ENCODE results near the gene ANXA6. TPM values are rescaled to one million over a fixed set of nuclear protein-coding genes. Genes with fewer than 3 reads are reported as not detected.
"Not testable (repeated sequence)": the region's sequence is repeated elsewhere in the genome, so short reads cannot be mapped to it uniquely, and the experiment has no call there.

The ANXA6 gene
- polyA plus RNA-seq, 4 donors = 7.2 to 74.9 (median 46.7) TPM

GRCh38 chr5:151197291-151197600 lies 39.7 kb upstream of the ANXA6 start:
- WGBS, 3 donors = 92 to 94% (median 93%) methylated on average over 9 of the region's 9 CpGs
- FAIRE-seq; DNase-seq; H3K4me1 ChIP-seq (ENCODE audit: control insufficient read depth in 3 of 3, insufficient read depth in 2 of 3, low read depth in 1 of 3, low read length in 2 of 3); H3K27me3 ChIP-seq (ENCODE audit: control insufficient read depth in 3 of 3, insufficient read depth in 3 of 3, low read length in 3 of 3); H3K4me3 ChIP-seq (ENCODE audit: low read depth in 1 of 3, low read length in 3 of 3); H3K27ac ChIP-seq (ENCODE audit: low read depth in 1 of 3, low read length in 2 of 3); H3K9me3 ChIP-seq (ENCODE audit: control insufficient read depth in 2 of 2, insufficient read depth in 1 of 2, low read depth in 1 of 2, low read length in 1 of 2): not testable (repeated sequence)
- peaks cover 0 to 30% (median 2%) of the 10 kb centered on the region in 3 donors for H3K36me3 ChIP-seq (ENCODE audit: control insufficient read depth in 3 of 3, insufficient read depth in 2 of 3, low read depth in 1 of 3, low read length in 3 of 3)

- no peaks in the 10 kb centered on the region for H3K4me1 ChIP-seq (ENCODE audit: control insufficient read depth in 3 of 3, insufficient read depth in 2 of 3, low read depth in 1 of 3, low read length in 2 of 3)
- H3K4me3 ChIP-seq (ENCODE audit: low read depth in 1 of 3, low read length in 3 of 3) = no peak overlapping the region
- whole genome bisulfite sequencing, 3 donors = 76 to 80% (median 79%) methylated on average over 5 of the region's 5 CpGs
- H3K9me3 ChIP-seq (ENCODE audit: control insufficient read depth in 2 of 2, insufficient read depth in 1 of 2, low read depth in 1 of 2, low read length in 1 of 2) = peaks cover 0 to 9% of the 10 kb centered on the region in 2 donors
- H3K36me3 ChIP-seq (ENCODE audit: control insufficient read depth in 3 of 3, insufficient read depth in 2 of 3, low read depth in 1 of 3, low read length in 3 of 3) = peaks cover 0 to 27% (median 2%) of the 10 kb centered on the region in 3 donors
- H3K27me3 ChIP-seq (ENCODE audit: control insufficient read depth in 3 of 3, insufficient read depth in 3 of 3, low read length in 3 of 3) = no peaks in the 10 kb centered on the region
- peak overlapping the region in 1 of 3 donors; percentile 48 for H3K27ac ChIP-seq (ENCODE audit: low read depth in 1 of 3, low read length in 2 of 3)
- DNase-seq = no peak
- FAIRE-seq = no peak
Measured at GRCh38 chr5:151196556-151197290, 39.1 kb upstream of the ANXA6 start.

- FAIRE-seq (no peak), DNase-seq (no peak)
- Histone ChIP-seq H3K36me3 (ENCODE audit: control insufficient read depth in 3 of 3, insufficient read depth in 2 of 3, low read depth in 1 of 3, low read length in 3 of 3) (peaks cover 0 to 22% (median 0%) of the 10 kb centered on the region in 3 donors), H3K9me3 (ENCODE audit: control insufficient read depth in 2 of 2, insufficient read depth in 1 of 2, low read depth in 1 of 2, low read length in 1 of 2) (peaks cover 0 to 11% of the 10 kb centered on the region in 2 donors), H3K27ac (ENCODE audit: low read depth in 1 of 3, low read length in 2 of 3) (no peak overlapping the region), H3K27me3 (ENCODE audit: control insufficient read depth in 3 of 3, insufficient read depth in 3 of 3, low read length in 3 of 3) (no peaks in the 10 kb centered on the region), H3K4me3 (ENCODE audit: low read depth in 1 of 3, low read length in 3 of 3) (no peak overlapping the region), H3K4me1 (ENCODE audit: control insufficient read depth in 3 of 3, insufficient read depth in 2 of 3, low read depth in 1 of 3, low read length in 2 of 3) (no peaks in the 10 kb centered on the region)
- WGBS, 3 donors = 82 to 92% (median 87%) methylated on average over 5 of the region's 5 CpGs
Measured at GRCh38 chr5:151195622-151196021, 38.0 kb upstream of the ANXA6 start.

GRCh38 chr5:151192626-151193025 lies 35.0 kb upstream of the ANXA6 start:
- no peak for FAIRE-seq
- Histone ChIP-seq H3K36me3 (ENCODE audit: control insufficient read depth in 3 of 3, insufficient read depth in 2 of 3, low read depth in 1 of 3, low read length in 3 of 3) (peaks cover 0 to 11% (median 0%) of the 10 kb centered on the region in 3 donors), H3K9me3 (ENCODE audit: control insufficient read depth in 2 of 2, insufficient read depth in 1 of 2, low read depth in 1 of 2, low read length in 1 of 2) (peaks cover 0 to 15% of the 10 kb centered on the region in 2 donors), H3K4me1 (ENCODE audit: control insufficient read depth in 3 of 3, insufficient read depth in 2 of 3, low read depth in 1 of 3, low read length in 2 of 3) (no peaks in the 10 kb centered on the region), H3K4me3 (ENCODE audit: low read depth in 1 of 3, low read length in 3 of 3) (no peak overlapping the region), H3K27ac (ENCODE audit: low read depth in 1 of 3, low read length in 2 of 3) (no peak overlapping the region), H3K27me3 (ENCODE audit: control insufficient read depth in 3 of 3, insufficient read depth in 3 of 3, low read length in 3 of 3) (no peaks in the 10 kb centered on the region)
- DNase-seq = no peak

- Histone ChIP-seq H3K27me3 (ENCODE audit: control insufficient read depth in 3 of 3, insufficient read depth in 3 of 3, low read length in 3 of 3) (no peaks in the 10 kb centered on the region), H3K9me3 (ENCODE audit: control insufficient read depth in 2 of 2, insufficient read depth in 1 of 2, low read depth in 1 of 2, low read length in 1 of 2) (peaks cover 0 to 15% of the 10 kb centered on the region in 2 donors), H3K4me3 (ENCODE audit: low read depth in 1 of 3, low read length in 3 of 3) (no peak overlapping the region), H3K27ac (ENCODE audit: low read depth in 1 of 3, low read length in 2 of 3) (no peak overlapping the region), H3K36me3 (ENCODE audit: control insufficient read depth in 3 of 3, insufficient read depth in 2 of 3, low read depth in 1 of 3, low read length in 3 of 3) (peaks cover 0 to 16% (median 0%) of the 10 kb centered on the region in 3 donors), H3K4me1 (ENCODE audit: control insufficient read depth in 3 of 3, insufficient read depth in 2 of 3, low read depth in 1 of 3, low read length in 2 of 3) (no peaks in the 10 kb centered on the region)
- WGBS, 3 donors = 97 to 100% (median 100%) methylated on average over 1 of the region's 1 CpG
- FAIRE-seq (no peak), DNase-seq (no peak)
Measured at GRCh38 chr5:151191661-151192060, 34.1 kb upstream of the ANXA6 start.

- DNase-seq (no peak), FAIRE-seq (no peak)
- Histone ChIP-seq H3K27me3 (ENCODE audit: control insufficient read depth in 3 of 3, insufficient read depth in 3 of 3, low read length in 3 of 3) (no peaks in the 10 kb centered on the region), H3K27ac (ENCODE audit: low read depth in 1 of 3, low read length in 2 of 3) (no peak overlapping the region), H3K4me1 (ENCODE audit: control insufficient read depth in 3 of 3, insufficient read depth in 2 of 3, low read depth in 1 of 3, low read length in 2 of 3) (no peaks in the 10 kb centered on the region), H3K4me3 (ENCODE audit: low read depth in 1 of 3, low read length in 3 of 3) (no peak overlapping the region), H3K9me3 (ENCODE audit: control insufficient read depth in 2 of 2, insufficient read depth in 1 of 2, low read depth in 1 of 2, low read length in 1 of 2) (peaks cover 0 to 15% of the 10 kb centered on the region in 2 donors), H3K36me3 (ENCODE audit: control insufficient read depth in 3 of 3, insufficient read depth in 2 of 3, low read depth in 1 of 3, low read length in 3 of 3) (peaks cover 0 to 34% (median 0%) of the 10 kb centered on the region in 3 donors)
- 83 to 89% (median 87%) methylated on average over 2 of the region's 2 CpGs for WGBS, 3 donors
Measured at GRCh38 chr5:151189151-151189550, 31.6 kb upstream of the ANXA6 start.

- Histone ChIP-seq H3K4me3 (ENCODE audit: low read depth in 1 of 3, low read length in 3 of 3) (no peak overlapping the region), H3K9me3 (ENCODE audit: control insufficient read depth in 2 of 2, insufficient read depth in 1 of 2, low read depth in 1 of 2, low read length in 1 of 2) (peaks cover 0 to 4% of the 10 kb centered on the region in 2 donors), H3K4me1 (ENCODE audit: control insufficient read depth in 3 of 3, insufficient read depth in 2 of 3, low read depth in 1 of 3, low read length in 2 of 3) (no peaks in the 10 kb centered on the region), H3K36me3 (ENCODE audit: control insufficient read depth in 3 of 3, insufficient read depth in 2 of 3, low read depth in 1 of 3, low read length in 3 of 3) (peaks cover 0 to 48% (median 0%) of the 10 kb centered on the region in 3 donors), H3K27ac (ENCODE audit: low read depth in 1 of 3, low read length in 2 of 3) (no peak overlapping the region), H3K27me3 (ENCODE audit: control insufficient read depth in 3 of 3, insufficient read depth in 3 of 3, low read length in 3 of 3) (no peaks in the 10 kb centered on the region)
- WGBS, 3 donors = 78 to 91% (median 88%) methylated on average over 4 of the region's 4 CpGs
- no peak for FAIRE-seq
- DNase-seq = no peak
Measured at GRCh38 chr5:151186538-151186937, 29.0 kb upstream of the ANXA6 start.

- Histone ChIP-seq H3K27ac (ENCODE audit: low read depth in 1 of 3, low read length in 2 of 3) (no peak overlapping the region), H3K27me3 (ENCODE audit: control insufficient read depth in 3 of 3, insufficient read depth in 3 of 3, low read length in 3 of 3) (no peaks in the 10 kb centered on the region), H3K9me3 (ENCODE audit: control insufficient read depth in 2 of 2, insufficient read depth in 1 of 2, low read depth in 1 of 2, low read length in 1 of 2) (peaks cover 0 to 4% of the 10 kb centered on the region in 2 donors), H3K4me3 (ENCODE audit: low read depth in 1 of 3, low read length in 3 of 3) (no peak overlapping the region), H3K36me3 (ENCODE audit: control insufficient read depth in 3 of 3, insufficient read depth in 2 of 3, low read depth in 1 of 3, low read length in 3 of 3) (peaks cover 0 to 48% (median 0%) of the 10 kb centered on the region in 3 donors), H3K4me1 (ENCODE audit: control insufficient read depth in 3 of 3, insufficient read depth in 2 of 3, low read depth in 1 of 3, low read length in 2 of 3) (no peaks in the 10 kb centered on the region)
- WGBS, 3 donors = 69 to 80% (median 77%) methylated on average over 5 of the region's 5 CpGs
- DNase-seq (no peak), FAIRE-seq (no peak)
Measured at GRCh38 chr5:151186052-151186451, 28.5 kb upstream of the ANXA6 start.
